ENCODE results near the gene PURB.
"Not testable (repeated sequence)": the region's sequence is repeated elsewhere in the genome, so short reads cannot be mapped to it uniquely, and the experiment has no call there.

PURB gene

DNA sequence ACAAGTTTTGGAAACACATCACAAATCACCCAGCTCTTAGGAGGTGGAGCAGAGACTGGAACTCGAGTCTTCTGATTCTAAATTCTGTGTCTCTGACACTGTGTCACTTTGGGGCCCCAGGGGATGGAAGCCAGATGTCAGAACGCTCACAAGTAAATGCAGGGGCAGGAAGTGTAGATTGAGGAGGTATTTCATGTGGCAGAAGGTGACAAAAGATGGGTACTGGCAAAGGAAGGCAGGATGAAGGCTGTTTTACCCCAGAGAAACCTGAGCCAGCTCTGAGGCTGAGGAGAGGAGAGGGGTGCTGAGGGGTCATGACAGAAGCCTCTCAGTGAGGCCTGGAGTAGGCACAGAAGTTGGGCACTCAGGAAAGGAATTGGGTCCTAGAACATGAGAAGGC, 6.0 kb upstream of the PURB start:
- no peak for DNase-seq

DNA sequence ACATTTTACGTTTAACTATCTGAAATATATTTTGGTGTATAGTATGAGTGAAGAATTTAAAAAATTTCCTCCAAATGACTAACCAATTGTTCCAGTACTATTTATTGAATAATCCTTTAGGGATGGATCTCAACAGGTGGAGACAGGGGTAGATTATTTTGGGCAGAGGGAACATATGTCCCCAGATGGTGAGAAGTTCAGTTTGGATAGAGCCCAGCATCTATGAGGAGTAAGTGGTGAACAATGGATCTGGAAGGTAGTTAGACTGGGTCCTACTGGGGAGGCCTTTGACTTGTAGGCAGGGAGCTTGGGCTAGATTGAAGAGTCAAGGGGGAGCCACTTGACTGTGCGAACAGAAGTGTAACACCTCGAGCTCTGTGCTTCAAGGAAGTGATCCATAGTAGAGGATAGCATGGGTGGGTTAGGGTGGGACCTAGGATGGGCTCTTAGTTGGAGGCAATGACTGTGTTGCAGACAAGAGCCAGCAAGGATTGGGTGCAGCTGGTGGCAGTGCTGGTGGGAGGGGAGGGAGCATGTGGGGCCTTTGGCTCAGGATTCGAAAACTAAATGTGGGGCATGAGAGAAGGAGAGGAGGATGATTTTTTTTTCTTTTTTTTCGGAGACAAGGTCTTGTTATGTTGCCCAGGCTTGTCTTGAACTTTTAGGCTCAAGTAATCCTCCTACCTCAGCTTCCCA, 3.9 kb upstream of the PURB start:
- DNase-seq: no peak

DNA sequence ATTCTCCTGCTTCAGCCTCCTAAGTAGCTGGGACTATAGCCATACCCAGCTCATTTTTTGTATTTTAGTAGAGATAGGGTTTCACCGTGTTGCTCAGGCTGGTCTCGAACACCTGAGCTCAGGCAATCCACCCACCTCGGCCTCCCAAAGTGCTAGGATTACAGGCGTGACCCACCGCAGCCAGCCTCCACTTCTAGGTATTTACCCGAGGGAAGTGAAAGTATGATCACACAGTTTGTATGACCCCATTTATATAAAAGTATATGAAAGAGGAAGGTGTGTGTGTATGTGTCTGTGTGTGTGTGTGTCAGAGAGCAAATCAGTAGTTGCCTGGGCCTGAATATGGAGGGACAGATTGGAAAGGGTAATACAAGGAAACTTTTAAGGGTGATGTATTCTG, 2.0 kb upstream of the PURB start:
- peak; percentile 81 for DNase-seq

DNA sequence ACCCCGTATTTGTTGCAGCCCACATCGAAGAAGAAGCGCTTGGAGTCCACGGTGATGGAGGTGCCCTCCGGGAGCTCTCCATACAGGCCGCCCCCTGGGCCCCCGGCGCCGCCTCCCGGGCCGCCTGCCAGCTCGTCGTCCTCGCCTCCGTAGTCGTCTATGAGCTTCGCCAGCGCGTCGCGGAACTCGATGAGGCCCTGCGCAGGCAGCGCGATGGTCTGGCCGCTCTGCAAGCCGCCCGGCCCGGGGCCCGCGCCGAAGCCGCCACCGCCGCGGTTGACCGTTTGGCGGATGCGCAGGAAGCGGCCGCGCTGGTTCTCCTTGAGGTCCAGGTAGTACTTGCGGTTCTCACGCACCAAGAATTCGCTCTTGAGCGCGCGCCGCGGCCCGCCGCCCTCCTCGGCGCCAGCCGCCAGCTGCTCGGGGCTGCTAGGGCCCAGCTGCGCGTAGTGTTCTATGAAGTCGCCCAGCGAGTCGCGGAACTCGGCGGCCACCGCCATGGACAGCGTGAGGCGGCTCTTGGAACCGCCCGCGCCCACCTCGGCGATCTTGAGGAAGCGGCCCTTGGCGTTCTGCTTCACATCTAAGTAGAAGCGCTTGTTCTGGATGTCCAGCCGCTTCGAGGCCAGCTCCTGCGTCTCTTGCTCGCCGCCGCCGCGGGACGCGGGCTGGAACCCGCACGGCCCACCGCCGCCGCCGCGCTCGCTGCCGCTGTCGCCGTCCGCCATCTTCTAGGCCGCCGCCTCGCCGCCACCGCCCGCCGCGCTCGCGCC, 523 bp downstream of the PURB start:
- peak; percentile 53 for DNase-seq

DNA sequence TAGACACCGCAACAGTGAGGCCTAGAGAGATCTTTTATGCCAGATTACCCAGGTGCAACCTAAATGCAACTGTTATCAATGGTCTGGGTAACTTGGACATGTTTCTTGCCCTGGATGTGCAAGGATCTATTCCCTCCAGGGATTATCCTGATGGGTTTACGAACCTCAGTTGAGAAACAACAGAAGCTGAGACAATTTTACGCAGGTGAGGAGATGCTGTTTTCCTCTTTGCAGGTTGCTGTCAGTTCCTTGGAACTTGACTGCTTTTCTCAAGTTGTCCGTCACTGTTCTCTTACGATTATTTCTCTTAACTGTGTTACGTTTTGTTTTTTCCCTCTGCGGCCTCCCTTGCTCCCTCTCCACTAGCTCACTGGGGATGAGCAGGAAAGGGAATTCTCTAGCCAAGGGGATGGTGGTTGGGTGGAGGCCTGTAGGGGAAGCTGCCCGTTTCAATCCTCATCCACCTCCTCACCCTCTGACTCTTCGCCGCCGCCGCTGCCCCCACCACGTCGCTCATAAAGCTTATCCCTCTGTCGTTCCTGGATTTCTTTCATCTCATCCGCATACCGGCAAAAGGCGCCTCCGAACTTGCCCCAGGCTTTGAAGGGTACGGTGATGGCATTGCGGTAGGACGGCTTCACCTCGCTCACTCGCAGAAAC, 1.2 kb downstream of the PURB start:
- no peak for DNase-seq

DNA sequence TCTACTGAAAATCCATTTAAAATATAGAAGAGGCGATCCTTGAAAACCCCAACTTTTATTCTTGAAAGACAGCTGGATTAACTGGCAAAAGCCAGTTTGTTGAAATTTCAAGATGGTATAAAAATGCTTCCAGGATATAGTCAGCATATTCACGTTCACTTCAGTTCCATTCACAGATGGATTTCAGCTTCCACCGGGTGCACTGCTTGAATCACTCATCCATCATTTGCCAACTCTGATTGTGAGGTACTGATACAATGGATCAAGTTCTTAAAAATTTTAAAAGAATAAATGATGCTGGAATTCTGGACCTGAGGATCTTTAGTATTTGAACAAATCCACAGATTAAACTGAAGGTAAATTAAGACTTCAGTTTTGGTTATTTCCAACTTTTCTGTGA, 2.4 kb downstream of the PURB start:
- no peak for DNase-seq

DNA sequence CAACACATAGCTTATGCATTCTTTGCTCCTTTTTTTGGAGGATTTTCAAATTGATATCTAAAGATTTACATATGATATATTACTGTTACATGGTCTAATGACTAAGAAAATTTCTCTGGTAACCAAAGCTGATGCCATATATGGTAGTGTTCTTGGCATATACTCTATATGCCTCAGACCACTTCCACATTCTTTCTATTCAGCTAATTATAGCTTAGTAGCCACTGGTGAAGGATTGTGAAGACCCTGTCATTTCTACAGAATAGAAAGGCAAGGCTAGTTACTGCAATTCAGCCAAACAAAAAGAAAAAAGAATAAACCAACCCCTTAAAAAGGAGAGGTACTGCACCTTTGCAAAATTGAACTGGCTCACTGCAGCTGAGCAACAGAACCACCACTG, 3.7 kb downstream of the PURB start:
- DNase-seq: peak; percentile 61

DNA sequence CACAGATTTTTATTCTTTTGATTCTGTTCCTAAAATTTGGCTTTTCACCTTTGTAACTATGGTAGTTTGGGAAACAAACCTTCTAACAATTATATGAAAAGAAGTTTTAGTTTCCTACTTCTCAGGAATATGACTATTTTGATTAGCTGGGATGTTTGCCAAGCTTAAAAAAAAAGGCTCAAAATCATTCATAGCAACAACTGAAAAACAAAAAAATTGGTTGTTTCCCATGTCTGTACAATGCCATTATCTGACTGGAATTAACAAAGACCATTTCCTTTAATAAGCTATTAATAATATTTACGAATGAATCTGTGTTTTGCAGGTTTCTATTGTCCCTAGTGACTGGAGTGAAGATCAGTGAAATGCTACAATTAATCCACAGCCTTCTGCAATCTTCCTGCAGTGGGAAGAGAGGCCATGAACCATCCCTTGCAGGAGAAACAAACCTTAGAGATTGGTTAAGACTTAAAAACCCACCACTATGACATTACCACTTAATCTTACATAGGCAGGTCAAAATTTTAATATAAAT, 4.2 kb downstream of the PURB start:
- DNase-seq: no peak

DNA sequence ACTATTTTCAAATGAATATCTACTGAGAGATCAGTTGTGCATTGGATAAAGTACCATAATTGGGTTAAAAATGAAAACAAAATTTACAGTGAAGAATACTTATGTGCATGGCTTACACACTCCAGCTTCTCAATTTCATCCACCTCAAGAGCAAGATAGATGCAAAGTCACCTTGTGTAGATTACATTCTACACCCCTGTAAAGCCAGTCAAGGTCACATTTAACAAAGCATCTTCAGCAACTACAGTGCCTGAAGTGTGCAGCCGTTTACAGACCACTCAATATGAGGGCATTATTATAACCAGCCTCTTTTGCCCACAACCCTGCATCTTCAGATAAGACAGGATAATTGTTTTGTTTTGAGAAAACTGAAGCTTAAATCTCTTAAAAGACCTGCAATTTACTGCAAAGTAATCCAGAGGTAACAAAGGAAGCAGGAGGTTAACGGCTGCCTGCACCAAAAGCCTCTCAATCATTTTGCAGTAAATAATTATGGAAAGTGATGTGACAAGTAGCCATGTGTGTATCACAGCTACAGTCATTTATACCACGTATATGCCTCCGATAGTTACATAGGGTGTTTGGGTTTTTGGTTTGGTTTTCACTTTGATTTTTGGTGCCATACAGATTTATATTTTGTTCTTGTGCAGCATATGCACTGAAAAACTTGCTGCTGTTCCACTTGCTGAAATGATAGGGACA, 4.9 kb downstream of the PURB start:
- DNase-seq: no peak

DNA sequence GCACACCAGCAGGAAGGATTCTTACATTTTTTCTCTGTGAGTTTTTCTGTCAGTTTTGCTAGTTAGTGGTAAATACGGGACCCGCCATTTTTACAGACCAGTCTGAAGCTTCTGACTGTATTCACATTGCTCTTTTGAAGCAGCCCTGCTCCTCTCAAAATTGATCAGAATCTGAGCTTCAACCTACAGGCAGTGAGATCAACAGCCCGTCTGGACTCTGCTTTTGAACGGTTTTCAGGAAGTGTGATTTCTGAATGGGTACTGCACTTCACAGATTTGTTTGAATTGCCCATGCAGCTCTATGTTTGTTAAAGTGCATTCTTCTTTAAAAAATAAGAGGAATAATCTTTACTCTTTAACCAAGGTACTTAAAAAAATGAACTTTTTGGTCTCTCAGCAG, 8.9 kb downstream of the PURB start:
- no peak for DNase-seq

DNA sequence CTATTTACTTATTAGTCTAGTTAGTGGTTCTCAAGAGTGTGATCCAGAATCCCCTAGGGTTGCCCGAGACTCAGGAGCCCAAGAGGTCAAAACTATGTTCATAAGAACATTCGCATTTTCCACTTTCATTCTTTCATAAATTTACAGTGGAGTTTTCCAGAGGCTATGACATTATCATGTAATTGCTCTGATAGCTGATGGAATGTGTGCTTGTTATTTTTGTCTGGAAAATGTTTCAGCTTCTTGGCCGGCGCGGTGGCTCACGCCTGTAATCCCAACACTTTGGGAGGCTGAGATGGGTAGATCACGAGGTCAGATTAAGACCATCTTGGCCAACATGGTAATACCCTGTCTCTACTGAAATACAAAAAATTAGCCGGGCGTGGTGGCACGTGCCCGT, 10.1 kb downstream of the PURB start:
- DNase-seq: no peak

DNA sequence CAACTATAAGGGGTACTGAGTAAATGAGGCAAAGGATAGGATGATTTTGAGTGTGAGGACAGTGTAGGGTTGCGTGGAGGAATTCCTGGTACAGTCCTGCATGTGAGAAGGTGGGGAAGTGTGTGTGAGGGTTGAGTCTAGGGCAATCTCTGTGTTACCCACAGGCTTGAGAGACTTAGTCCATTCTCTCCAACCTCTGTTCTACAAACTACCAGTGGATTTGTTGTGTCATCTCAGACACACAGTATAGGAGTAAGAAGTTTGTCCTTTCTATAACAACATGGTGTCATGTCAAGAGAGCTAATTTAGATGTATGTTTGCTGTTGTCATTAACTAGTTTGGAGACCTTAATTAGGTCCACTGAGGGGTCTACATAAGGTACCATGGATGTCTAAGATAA, 12.5 kb downstream of the PURB start:
- no peak for DNase-seq

DNA sequence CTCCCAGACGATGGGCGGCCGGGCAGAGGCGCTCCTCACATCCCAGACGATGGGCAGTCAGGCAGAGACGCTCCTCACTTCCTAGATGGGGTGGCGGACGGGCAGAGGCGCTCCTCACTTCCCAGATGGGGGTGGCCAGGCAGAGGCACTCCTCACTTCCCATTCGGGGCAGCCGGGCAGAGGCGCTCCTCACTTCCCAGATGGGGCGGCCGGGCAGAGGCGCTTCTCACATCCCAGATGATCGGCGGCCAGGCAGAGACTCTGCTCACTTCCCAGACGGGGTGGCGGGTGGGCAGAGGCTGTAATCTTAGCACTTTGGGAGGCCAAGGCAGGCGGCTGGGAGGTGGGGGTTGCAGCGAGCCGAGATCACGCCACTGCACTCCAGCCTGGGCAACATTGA, 13.4 kb downstream of the PURB start:
- DNase-seq: not testable (repeated sequence)

DNA sequence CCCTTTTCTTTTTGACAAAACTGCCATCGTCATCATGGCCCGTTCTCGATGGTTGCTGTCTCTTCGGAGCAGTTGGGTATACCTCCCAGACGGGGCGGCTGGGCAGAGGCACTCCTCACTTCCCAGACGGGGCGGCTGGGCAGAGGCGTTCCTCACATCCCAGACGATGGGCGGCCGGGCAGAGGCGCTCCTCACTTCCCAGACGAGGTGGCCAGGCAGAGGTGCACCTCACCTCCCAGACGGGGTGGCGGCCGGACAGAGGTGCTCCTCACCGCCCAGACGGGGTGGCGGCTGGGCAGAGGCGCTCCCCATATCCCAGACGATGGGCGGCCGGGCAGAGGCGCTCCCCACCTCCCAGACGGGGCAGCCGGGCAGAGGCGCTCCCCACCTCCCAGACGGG, 14.6 kb downstream of the PURB start:
- DNase-seq: not testable (repeated sequence)

DNA sequence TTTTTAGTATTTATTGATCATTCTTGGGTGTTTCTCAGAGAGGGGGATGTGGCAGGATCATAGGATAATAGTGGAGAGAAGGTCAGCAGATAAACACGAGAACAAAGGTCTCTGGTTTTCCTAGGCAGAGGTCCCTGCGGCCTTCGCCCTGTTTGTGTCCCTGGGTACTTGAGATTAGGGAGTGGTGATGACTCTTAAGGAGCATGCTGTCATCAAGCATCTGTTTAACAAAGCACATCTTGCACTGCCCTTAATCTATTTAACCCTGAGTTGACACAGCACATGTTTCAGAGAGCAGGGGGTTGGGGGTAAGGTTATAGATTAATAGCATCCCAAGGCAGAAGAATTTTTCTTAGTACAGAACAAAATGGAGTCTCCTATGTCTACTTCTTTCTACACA, 15.0 kb downstream of the PURB start:
- not testable (repeated sequence) for DNase-seq

DNA sequence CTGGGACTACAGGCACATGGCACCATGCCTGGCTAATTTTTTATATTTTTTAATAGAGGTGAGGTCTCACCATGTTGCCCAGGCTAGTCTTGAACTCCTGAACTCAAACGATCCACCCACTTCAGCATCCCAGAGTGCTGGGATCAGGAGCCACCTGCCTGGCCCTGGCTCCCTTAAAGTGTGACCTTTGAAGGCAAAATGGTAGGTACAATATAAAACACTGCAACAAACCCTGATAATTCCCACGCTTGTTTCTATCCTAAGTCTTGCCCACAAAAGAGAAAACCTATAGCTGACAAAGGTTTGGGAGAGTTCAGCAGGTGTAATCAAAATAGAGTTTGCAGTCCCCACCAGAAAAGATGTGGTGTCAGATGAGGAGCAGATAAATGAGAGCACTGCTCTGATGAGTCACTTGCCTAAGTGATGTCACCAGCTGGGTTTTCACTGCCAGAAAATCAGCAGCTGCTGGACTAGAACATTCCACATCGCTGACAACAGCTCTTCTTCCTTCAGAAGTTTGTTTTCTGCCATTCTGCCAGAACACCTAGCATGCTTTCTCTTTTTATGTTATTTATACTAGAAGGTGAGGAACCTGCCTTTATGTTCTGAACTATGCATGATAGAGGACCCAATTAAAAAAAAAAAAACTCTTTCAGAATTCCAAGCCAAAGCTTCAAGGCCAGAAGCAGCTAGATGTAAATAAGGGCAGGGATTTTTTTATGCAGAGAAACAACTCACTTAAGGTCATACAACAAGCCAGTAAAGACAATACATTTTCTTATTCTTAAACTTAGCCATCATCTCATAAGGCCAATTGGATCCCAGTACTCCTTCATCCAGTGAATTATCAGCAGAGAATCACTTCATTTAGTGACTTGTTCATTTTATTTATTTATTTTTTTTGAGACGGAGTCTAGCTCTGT, 18.0 kb downstream of the PURB start:
- peak; percentile 58 for DNase-seq

DNA sequence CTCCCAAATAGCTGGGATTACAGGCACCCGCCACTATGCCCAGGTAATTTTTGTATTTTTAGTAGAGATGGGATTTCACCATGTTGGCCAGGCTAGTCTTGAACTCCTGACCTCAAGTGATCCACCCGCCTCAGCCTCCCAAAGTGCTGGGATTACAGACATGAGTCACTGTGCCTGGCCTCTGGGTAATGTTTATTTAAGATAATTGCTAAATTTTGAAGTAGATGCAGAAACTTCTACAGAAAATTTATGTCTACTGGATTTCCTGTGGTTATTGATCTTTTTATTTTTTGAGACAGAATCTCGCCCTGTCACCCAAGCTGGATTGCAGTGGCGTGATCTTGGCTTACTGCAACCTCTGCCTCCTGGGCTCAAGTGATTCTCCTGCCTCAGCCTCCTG, 23.4 kb downstream of the PURB start:
- not testable (repeated sequence) for DNase-seq

DNA sequence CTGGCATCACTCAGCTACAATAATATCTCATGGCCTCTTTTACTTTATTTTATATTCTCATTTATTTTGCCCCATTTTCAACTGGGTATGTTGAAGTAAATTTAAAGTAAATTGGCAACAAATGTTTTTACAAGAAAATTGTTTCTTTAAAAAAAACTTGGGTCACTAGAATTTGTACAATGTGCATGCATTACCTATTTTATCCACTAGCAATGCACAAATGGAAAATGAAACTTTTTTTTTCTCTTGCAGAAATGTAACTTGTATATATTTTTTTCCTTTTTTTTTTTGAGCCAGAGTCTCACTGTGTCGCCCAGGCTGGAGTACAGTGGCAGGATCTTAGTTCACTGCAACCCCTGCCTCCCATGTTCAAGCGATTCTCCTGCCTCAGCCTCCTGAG, 27.2 kb downstream of the PURB start:
- peak; percentile 46 for DNase-seq

DNA sequence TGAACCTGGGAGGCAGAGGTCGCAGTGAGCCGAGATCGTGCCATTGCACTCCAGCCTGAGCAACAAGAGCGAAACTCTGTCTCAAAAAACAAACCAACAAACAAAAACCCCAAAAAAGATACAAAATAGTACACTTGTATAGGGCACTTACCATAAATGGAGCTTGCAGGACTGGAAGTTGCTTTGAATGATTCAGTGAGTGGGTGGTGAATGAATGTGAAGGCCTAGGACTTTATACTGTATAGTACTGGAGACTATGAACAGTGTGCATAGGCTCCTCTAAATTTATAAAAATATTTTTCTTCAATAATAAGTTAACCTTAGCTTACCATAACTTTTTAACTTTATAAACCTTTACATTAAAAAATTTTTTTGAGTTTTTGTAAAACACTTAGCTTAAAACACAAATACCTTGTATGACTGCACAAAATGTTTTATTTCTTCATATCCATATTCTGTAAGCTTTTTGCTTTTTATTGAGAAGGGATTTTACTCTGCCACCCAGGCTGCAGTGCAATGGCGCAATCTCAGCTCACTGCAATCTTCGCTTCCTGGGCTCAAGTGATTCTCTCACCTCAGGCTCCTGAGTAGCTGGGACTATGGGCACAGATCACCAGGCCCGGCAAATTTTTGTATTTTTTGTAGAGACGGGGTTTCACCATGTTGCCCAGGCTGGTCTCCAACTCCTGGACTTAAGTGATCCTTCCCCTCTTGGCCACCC, 30.5 kb downstream of the PURB start:
- DNase-seq: peak; percentile 33

DNA sequence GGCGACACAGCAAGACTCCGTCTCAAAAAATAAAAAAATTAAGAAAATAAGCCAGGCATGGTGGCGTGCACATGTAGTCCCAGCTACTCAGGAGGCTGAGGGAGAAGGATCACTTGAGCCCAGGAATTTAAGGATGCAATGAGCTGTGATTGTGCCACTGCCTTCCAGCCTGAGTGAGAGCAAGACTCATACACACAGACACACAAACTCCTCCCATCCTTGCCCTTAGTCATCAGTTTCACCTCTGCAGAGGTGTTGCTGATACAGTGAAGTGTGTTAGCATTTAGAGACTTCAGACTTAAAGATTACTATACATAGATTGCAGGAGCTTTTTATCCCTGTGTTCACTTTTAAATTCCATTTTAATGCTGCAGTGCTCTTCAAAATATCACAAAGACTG, 31.9 kb downstream of the PURB start:
- DNase-seq: no peak

DNA sequence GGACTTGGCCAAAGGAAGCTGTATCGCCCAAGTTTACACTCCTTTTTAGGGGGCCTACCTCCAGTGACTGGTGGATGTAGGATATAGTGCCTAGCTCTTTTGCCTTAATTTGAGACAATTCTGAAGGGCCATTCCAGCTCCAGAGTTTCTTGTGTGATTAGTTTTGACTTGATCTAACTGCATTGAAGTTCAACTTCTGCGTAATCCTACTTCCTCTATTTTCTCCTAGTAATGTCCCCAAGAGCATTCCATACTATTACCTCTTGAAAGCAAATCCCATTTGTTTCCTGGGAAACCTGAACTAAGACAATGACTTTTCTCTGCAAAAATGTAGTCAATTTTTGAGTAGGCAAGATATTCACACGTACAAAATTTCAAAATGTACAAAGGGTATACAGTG, 32.7 kb downstream of the PURB start:
- no peak for DNase-seq

All from inflammatory macrophage treated with lipopolysaccharide for 4 hours (primary cell).